Naive thymus-derived CD4-positive, alpha-beta T cell (primary cell): Measurements from ENCODE around the gene SHISAL2A. TPM values are rescaled to one million over a fixed set of nuclear protein-coding genes. Genes with fewer than 3 reads are reported as not detected.

ENCODE experiments used
- ATAC-seq: fragments of 150-1000 bp; cut with Tn5 transposase; 2 replicates; pipeline ENCODE4 v1.10.0; 2021; ENCODE audit warnings: mild to moderate bottlenecking, moderate library complexity
- CTCF ChIA-PET: fragments of 350-600 bp; sonication (Branson Sonifier 250); formaldehyde crosslinking; loops from one replicate; lab custom pipeline; 2021; ENCODE audit warnings: antibody characterized with exemption; lab: Charles Lee
- POLR2A ChIA-PET: fragments of 350-600 bp; sonication (Branson Sonifier 250); formaldehyde crosslinking; loops from one replicate; lab custom pipeline; 2021; ENCODE audit warnings: antibody characterized with exemption, inconsistent platforms; lab: Charles Lee
- DNase-seq, 9 donors: peaks; one replicate each; pipeline versions ENCODE4 v3.0.0 to v3.0.0-alpha.2; 2020 to 2022; ENCODE audit warnings: mixed read lengths in 1 of 9
- H3K27ac ChIP-seq: one replicate; pipeline ENCODE4 v1.7.0; 2013; ENCODE audit warnings: mild to moderate bottlenecking, low read depth, low read length, moderate library complexity
- H3K27me3 ChIP-seq, 2 donors: one replicate each; pipeline ENCODE4 v1.7.0; 2013; ENCODE audit warnings: low read length in 2 of 2, mild to moderate bottlenecking in 2 of 2, moderate library complexity in 2 of 2; ENCODE audit not compliant: control insufficient read depth in 2 of 2, insufficient read depth in 2 of 2
- H3K36me3 ChIP-seq, 3 experiments: 1 replicate in 2 of 3; 2 replicates in 1 of 3; pipeline ENCODE4 v1.7.0; 2013; ENCODE audit warnings: low read length in 3 of 3, mild to moderate bottlenecking in 3 of 3, moderate library complexity in 1 of 3; ENCODE audit not compliant: insufficient read depth in 3 of 3, control insufficient read depth in 2 of 3
- H3K4me1 ChIP-seq, 2 donors: one replicate each; pipeline ENCODE4 v1.7.0; 2013; ENCODE audit warnings: low read length in 2 of 2, mild to moderate bottlenecking in 2 of 2, moderate library complexity in 1 of 2; ENCODE audit not compliant: control insufficient read depth in 2 of 2, insufficient read depth in 2 of 2
- H3K4me3 ChIP-seq: 2 replicates; pipeline ENCODE4 v1.7.0; 2013; ENCODE audit warnings: mild to moderate bottlenecking, low read length
- H3K9me3 ChIP-seq, 3 experiments: 1 replicate in 2 of 3; 2 replicates in 1 of 3; pipeline ENCODE4 v1.7.0; 2013; ENCODE audit warnings: low read length in 3 of 3; ENCODE audit not compliant: control insufficient read depth in 2 of 3
- H3K27ac Mint-ChIP-seq, 9 donors: one replicate each; pipeline ENCODE4 v1.8.0; 2020 to 2022; ENCODE audit warnings: mixed read lengths in 9 of 9, mild to moderate bottlenecking in 8 of 9, moderate library complexity in 5 of 9, inconsistent platforms in 2 of 9
- H3K27me3 Mint-ChIP-seq, 5 donors: one replicate each; pipeline ENCODE4 v1.8.0; 2021 to 2022; ENCODE audit warnings: mixed read lengths in 5 of 5, mild to moderate bottlenecking in 1 of 5
- H3K36me3 Mint-ChIP-seq, 5 donors: one replicate each; pipeline ENCODE4 v1.8.0; 2020 to 2022; ENCODE audit warnings: mixed read lengths in 5 of 5, mild to moderate bottlenecking in 3 of 5, inconsistent platforms in 1 of 5
- H3K4me1 Mint-ChIP-seq, 7 donors: one replicate each; pipeline ENCODE4 v1.8.0; 2020 to 2022; ENCODE audit warnings: mixed read lengths in 7 of 7, mild to moderate bottlenecking in 3 of 7, inconsistent platforms in 1 of 7
- H3K4me3 Mint-ChIP-seq, 10 donors: one replicate each; pipeline ENCODE4 v1.8.0; 2020 to 2022; ENCODE audit warnings: mild to moderate bottlenecking in 10 of 10, mixed read lengths in 10 of 10, moderate library complexity in 6 of 10, inconsistent platforms in 2 of 10
- H3K9me3 Mint-ChIP-seq, 11 donors: one replicate each; pipeline ENCODE4 v1.8.0; 2020 to 2022; ENCODE audit warnings: mixed read lengths in 11 of 11, mild to moderate bottlenecking in 4 of 11, inconsistent platforms in 1 of 11, moderate library complexity in 1 of 11
- intact Hi-C, 2 donors: fragments of 100-400 bp; cut with micrococcal nuclease; formaldehyde crosslinking; loops; one replicate each; pipeline ENCODE4 v1.15.1; 2023
- polyA plus RNA-seq, 2 donors: library from polyadenylated mRNA; unstranded; fragments of 300-500 nt; fragmentation: Illumina TruSeq; gene quantifications; one replicate each; pipeline ENCODE4 v1.2.3, GENCODE V29; 2021
- total RNA-seq, 6 experiments: library from RNA in 5 of 6; stranded (reverse) in 5 of 6; gene quantifications; 1 replicate in 5 of 6; 2 replicates in 1 of 6; pipeline ENCODE4 v1.2.3 and lab custom pipeline; 2021 to 2026

Gene SHISAL2A
- total and polyA plus RNA-seq, 7 experiments from 2014 or later, result 6.8 to 87.1 (median 47.6) TPM

DNA sequence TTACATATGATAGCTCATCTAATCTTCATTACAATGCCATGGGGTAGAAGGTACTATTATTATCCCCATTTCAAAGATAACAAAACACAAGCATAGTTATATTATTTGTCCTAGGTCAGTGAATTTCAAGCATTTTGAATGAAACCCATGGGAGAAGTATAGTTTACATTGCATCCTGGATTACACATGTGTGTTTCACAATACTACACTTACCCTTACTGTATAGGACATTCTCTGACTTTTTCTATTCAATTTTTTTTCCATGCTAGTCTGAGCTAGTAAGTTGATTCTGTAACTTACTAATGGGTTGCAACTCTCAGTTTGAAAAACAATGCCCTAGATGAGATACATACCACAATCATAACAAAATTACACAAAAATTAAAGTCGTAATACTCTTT, 39.5 kb upstream of the SHISAL2A start:
- DNase-seq, result no peak
- Mint-ChIP-seq H3K27me3 (peaks cover 0 to 13% (median 0%) of the 10 kb centered on the region in 5 donors), H3K4me3 (no peak overlapping the region), H3K36me3 (no peaks in the 10 kb centered on the region), H3K9me3 (no peaks in the 10 kb centered on the region), H3K27ac (no peak overlapping the region), H3K4me1 (peaks cover 0 to 5% (median 0%) of the 10 kb centered on the region in 7 donors)
- no peak overlapping the region for H3K27ac ChIP-seq
- H3K36me3 ChIP-seq, result no peaks in the 10 kb centered on the region
- CTCF ChIA-PET, result interaction anchor here (0.7 to 0.8 kb wide), 2 partner anchors 17 to 31 kb away, joined by 3 read pairs; no protein-coding TSS in a partner anchor
- intact Hi-C loops, result no loop called here
- H3K27me3 ChIP-seq, result no peaks in the 10 kb centered on the region
- no peak for ATAC-seq
- H3K9me3 ChIP-seq, result no peaks in the 10 kb centered on the region
- POLR2A ChIA-PET, result interaction anchor here (0.6 to 1.7 kb wide), 6 partner anchors 10 to 130 kb away, joined by 3 to 4 read pairs (median 3); no protein-coding TSS in a partner anchor
- H3K4me3 ChIP-seq, result no peak overlapping the region
- H3K4me1 ChIP-seq, result no peaks in the 10 kb centered on the region

DNA sequence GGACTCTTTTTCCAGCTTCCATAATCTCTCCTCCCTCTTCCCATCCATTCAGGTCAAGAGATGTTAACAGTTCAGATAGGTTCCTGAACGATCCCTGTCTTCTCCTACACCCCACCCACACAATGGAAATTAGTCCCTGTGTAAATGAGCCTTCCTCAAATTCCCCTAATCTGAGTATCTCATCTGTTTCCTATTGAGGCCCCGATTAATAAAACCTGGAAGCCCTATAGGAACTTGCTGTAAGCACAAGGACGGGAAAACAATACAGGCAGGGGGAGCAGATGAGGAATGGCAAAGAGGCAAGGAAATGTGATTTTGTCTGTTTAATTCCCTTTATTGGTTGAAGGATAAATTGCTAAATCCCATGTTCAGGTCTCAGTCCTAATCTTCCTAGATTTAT, 37.9 kb upstream of the SHISAL2A start:
- Mint-ChIP-seq H3K27me3 (peaks cover 0 to 8% (median 0%) of the 10 kb centered on the region in 5 donors), H3K4me3 (no peak overlapping the region), H3K36me3 (peaks cover 0 to 4% (median 0%) of the 10 kb centered on the region in 5 donors), H3K9me3 (peaks cover 0 to 2% (median 0%) of the 10 kb centered on the region in 11 donors), H3K4me1 (peaks cover 0 to 9% (median 0%) of the 10 kb centered on the region in 7 donors), H3K27ac (peak overlapping the region in 1 of 9 donors; percentile 27)
- Histone ChIP-seq H3K27me3 (no peaks in the 10 kb centered on the region), H3K36me3 (no peaks in the 10 kb centered on the region), H3K4me1 (no peaks in the 10 kb centered on the region), H3K9me3 (no peaks in the 10 kb centered on the region), H3K27ac (no peak overlapping the region), H3K4me3 (no peak overlapping the region)
- intact Hi-C loops, result no loop called here
- ATAC-seq (no peak), DNase-seq (no peak)
- CTCF ChIA-PET, result no interaction called here
- POLR2A ChIA-PET, result no interaction called here

DNA sequence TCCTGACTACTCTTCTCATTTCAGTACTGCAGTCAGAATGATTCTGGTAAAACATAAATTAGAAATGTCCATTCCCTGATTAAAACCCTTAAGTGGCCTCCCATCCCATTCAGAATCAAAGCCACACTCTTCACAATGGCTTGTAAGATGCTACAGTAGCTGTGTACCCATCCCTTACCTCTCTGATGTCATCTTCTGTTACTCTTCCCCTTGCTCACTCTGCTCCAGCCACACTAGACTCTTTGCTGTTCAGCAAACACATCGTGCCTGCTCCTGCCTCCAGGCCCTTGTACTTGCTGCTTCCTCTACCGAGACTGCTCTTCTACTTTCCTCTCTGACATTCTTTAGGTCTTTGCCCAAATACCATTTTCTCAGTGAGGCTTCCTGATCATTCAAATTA, 35.1 kb upstream of the SHISAL2A start:
- H3K27ac ChIP-seq, result no peak overlapping the region
- peaks cover 0 to 4% (median 0%) of the 10 kb centered on the region in 11 donors for H3K9me3 Mint-ChIP-seq
- H3K36me3 Mint-ChIP-seq, result peaks cover 0 to 10% (median 0%) of the 10 kb centered on the region in 5 donors
- H3K27me3 Mint-ChIP-seq, result peaks cover 0 to 8% (median 0%) of the 10 kb centered on the region in 5 donors
- no peak for DNase-seq
- ChIA-PET POLR2A (no interaction called here), CTCF (no interaction called here)
- no peaks in the 10 kb centered on the region for H3K27me3 ChIP-seq
- H3K36me3 ChIP-seq, result no peaks in the 10 kb centered on the region
- no peak overlapping the region for H3K4me3 Mint-ChIP-seq
- peaks cover 11 to 25% (median 18%) of the 10 kb centered on the region in 7 donors for H3K4me1 Mint-ChIP-seq
- no peaks in the 10 kb centered on the region for H3K9me3 ChIP-seq
- H3K4me3 ChIP-seq, result no peak overlapping the region
- ATAC-seq, result no peak
- peak overlapping the region in 2 of 9 donors; percentile 17 to 28 for H3K27ac Mint-ChIP-seq
- intact Hi-C loops, result no loop called here
- peaks cover 6 to 8% of the 10 kb centered on the region in 2 donors for H3K4me1 ChIP-seq

DNA sequence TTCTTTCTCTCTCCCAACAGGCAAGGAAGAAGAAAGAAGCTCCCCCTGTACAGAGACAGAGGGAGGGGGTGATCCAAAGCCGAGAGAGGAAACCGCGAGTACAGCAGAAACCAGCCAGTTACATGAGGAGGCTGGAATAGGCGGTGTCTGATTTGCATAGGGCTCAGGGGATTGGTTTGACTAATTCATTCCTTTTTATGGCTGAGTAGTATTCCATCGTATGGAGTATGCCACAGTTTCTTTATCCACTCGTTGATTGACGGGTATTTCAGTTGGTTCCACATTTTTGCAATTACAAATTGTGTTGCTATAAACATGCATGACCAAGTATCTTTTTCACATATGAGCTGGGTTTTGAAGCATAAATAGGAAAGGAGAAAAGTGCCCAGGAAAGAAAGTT, 34.2 kb upstream of the SHISAL2A start:
- intact Hi-C loops, result no loop called here
- no peaks in the 10 kb centered on the region for H3K27me3 ChIP-seq
- peaks cover 0 to 13% (median 0%) of the 10 kb centered on the region in 5 donors for H3K36me3 Mint-ChIP-seq
- H3K4me3 ChIP-seq, result no peak overlapping the region
- DNase-seq (no peak), ATAC-seq (no peak)
- no peak overlapping the region for H3K27ac ChIP-seq
- no peaks in the 10 kb centered on the region for H3K9me3 ChIP-seq
- no peak overlapping the region for H3K27ac Mint-ChIP-seq
- CTCF ChIA-PET, result no interaction called here
- peaks cover 0 to 8% (median 0%) of the 10 kb centered on the region in 5 donors for H3K27me3 Mint-ChIP-seq
- H3K9me3 Mint-ChIP-seq, result peaks cover 0 to 4% (median 0%) of the 10 kb centered on the region in 11 donors
- peaks cover 20 to 33% (median 26%) of the 10 kb centered on the region in 7 donors for H3K4me1 Mint-ChIP-seq
- no peak overlapping the region for H3K4me3 Mint-ChIP-seq
- peaks cover 11 to 12% of the 10 kb centered on the region in 2 donors for H3K4me1 ChIP-seq
- POLR2A ChIA-PET, result interaction anchor here (0.7 to 1.3 kb wide), 5 partner anchors 13 to 69 kb away, joined by 3 to 7 read pairs (median 5); partner anchors contain the start of gene TUT4
- no peaks in the 10 kb centered on the region for H3K36me3 ChIP-seq

DNA sequence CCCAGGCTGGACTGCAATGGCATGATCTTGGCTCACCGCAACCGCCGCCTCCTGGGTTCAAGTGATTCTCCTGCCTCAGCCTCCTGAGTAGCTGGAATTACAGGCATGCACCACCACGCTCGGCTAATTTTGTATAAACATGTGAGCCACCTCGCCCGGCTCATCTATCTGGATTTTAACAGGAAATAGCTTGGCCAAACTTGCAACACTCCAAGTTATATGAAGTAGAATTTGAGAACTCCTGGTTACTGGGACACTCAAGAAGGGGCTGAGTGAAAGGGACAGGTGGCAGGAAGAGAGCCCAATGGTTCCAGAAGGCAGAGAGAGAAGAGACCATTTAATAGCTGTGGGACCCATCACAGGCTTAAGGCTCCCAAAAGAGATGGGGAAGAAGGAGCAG, 33.7 kb upstream of the SHISAL2A start:
- ChIA-PET POLR2A (interaction anchor here (0.7 to 2.9 kb wide), 5 partner anchors 14 to 68 kb away, joined by 3 to 23 read pairs (median 5); partner anchors contain the start of gene SHISAL2A), CTCF (no interaction called here)
- peaks cover 16 to 17% of the 10 kb centered on the region in 2 donors for H3K4me1 ChIP-seq
- H3K27ac ChIP-seq, result no peak overlapping the region
- Mint-ChIP-seq H3K36me3 (peaks cover 0 to 17% (median 0%) of the 10 kb centered on the region in 5 donors), H3K4me3 (peak overlapping the region in 1 of 10 donors; percentile 3), H3K27ac (no peak overlapping the region), H3K9me3 (peaks cover 0 to 4% (median 0%) of the 10 kb centered on the region in 11 donors), H3K27me3 (peaks cover 0 to 8% (median 0%) of the 10 kb centered on the region in 5 donors), H3K4me1 (peaks cover 25 to 38% (median 31%) of the 10 kb centered on the region in 7 donors)
- ATAC-seq, result no peak
- H3K4me3 ChIP-seq, result no peak overlapping the region
- intact Hi-C loops, result no loop called here
- no peak for DNase-seq
- H3K36me3 ChIP-seq, result no peaks in the 10 kb centered on the region
- H3K27me3 ChIP-seq, result no peaks in the 10 kb centered on the region
- H3K9me3 ChIP-seq, result no peaks in the 10 kb centered on the region

DNA sequence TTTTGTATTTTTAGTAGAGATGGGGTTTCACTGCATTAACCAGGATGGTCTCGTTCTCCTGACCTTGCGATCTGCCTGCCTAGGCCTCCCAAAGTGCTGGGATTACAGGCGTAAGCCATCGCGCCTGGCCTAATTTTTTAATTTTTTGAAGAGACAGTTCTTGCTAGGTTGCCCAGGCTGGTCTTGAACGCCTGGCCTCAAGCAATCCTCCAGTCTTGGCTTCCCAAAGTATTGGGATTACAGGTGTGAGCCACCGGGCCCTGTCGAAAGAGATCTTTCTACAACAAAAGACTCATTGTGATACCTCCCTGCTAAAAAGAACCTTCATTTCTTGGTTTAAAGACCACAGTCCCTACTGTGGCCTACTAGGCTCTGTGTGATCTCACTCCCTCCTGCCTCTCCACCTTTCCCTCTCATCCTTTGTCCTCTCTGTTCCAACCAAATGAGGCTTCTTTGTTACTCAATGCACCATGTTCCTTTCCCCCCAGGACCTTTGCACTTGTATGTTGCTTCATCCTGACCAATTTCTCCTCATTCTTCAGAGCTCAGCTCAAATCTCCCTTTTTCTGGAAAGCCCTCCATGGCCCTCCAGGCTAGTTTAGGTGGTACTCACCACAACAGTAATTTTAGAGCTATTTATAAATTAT, 32.3 kb upstream of the SHISAL2A start:
- H3K27me3 ChIP-seq, result no peaks in the 10 kb centered on the region
- H3K9me3 ChIP-seq, result no peaks in the 10 kb centered on the region
- H3K36me3 ChIP-seq, result peaks cover 0 to 2% (median 0%) of the 10 kb centered on the region in 3 experiments
- intact Hi-C loops, result loop anchor here (5.0 kb wide), 2 partner anchors 73 to 233 kb away; partner anchors contain the start of gene CC2D1B (in 1 of the 2)
- CTCF ChIA-PET, result interaction anchor here (1.3 kb wide), 1 partner anchor 30 kb away, joined by 3 read pairs; no protein-coding TSS in a partner anchor
- POLR2A ChIA-PET, result interaction anchor here (0.7 to 2.9 kb wide), 13 partner anchors 11 to 592 kb away, joined by 3 to 23 read pairs (median 6); partner anchors contain the start of genes PRPF38A, SHISAL2A and TUT4
- H3K27me3 Mint-ChIP-seq, result peaks cover 0 to 4% (median 0%) of the 10 kb centered on the region in 5 donors
- H3K4me3 ChIP-seq, result no peak overlapping the region
- H3K4me3 Mint-ChIP-seq, result peak overlapping the region in 9 of 10 donors; percentile 16 to 93 (median 76)
- H3K9me3 Mint-ChIP-seq, result peaks cover 0 to 4% (median 0%) of the 10 kb centered on the region in 11 donors
- DNase-seq (no peak), ATAC-seq (no peak)
- H3K4me1 Mint-ChIP-seq, result peaks cover 34 to 48% (median 44%) of the 10 kb centered on the region in 7 donors
- peak overlapping the region in 6 of 9 donors; percentile 2 to 97 (median 71) for H3K27ac Mint-ChIP-seq
- no peak overlapping the region for H3K27ac ChIP-seq
- H3K4me1 ChIP-seq, result peaks cover 25% of the 10 kb centered on the region in 2 donors
- H3K36me3 Mint-ChIP-seq, result peaks cover 0 to 23% (median 0%) of the 10 kb centered on the region in 5 donors
